HL-60/S4 treated with retinoic acid at 250 ng/mL for 4 days and 3 days (cell line): ENCODE data around the gene AARS2.

ENCODE experiments used
- in situ Hi-C: fragments of 300-500 bp; cut with MboI; formaldehyde crosslinking; loops from 2 replicates; pipeline ENCODE4 v1.7.0; 2022; ENCODE audit warnings: low sequenced_read_pairs

The AARS2 gene

DNA sequence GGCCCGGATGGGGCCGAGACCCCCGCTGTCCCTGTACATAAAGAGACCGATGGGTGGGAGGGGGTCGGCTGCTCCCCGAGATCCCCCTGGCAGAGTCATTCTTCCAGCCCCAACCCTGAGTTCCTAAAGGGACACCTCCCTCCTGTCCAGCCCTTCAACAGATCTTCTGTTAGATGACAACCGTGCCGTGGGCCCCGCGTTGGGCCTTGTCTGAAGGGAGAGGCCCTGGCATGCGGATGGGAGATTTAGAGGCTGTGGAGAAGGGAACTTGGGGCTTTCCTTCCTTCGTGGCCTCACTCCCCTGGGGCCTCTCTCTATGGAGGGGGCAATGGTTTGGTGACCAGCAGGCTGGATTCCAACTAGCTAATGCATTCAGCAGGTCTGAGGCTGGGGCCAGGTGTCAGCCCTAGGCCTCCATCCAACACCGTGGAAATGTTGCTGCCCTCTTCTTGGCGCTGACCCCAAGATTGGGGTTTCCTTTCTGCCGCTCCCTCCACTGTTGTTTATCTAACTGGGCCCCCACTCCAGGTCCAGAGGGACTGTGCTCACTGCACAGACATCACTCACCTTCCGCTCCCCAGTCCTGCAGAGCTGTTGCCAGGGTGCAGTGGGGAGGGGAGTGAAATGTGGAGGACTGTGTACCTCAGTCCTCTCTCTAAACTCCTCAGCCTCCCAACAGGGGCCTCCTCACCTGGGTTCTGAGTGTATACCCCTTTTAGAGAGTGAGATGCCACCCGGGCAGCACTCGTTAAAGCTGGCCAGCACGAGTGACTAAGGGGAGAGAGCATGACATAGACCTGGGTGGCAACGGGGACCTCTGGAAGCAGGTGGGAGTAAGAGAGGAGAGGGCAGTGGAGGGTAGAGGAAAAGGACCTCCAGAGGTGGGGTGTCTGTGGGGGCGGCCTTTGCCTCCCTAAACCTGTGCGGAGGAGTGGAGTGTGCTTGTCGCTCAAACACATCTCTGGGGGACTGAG is 36.2 kb downstream of the AARS2 start:
- in situ Hi-C loops = no loop called here

DNA sequence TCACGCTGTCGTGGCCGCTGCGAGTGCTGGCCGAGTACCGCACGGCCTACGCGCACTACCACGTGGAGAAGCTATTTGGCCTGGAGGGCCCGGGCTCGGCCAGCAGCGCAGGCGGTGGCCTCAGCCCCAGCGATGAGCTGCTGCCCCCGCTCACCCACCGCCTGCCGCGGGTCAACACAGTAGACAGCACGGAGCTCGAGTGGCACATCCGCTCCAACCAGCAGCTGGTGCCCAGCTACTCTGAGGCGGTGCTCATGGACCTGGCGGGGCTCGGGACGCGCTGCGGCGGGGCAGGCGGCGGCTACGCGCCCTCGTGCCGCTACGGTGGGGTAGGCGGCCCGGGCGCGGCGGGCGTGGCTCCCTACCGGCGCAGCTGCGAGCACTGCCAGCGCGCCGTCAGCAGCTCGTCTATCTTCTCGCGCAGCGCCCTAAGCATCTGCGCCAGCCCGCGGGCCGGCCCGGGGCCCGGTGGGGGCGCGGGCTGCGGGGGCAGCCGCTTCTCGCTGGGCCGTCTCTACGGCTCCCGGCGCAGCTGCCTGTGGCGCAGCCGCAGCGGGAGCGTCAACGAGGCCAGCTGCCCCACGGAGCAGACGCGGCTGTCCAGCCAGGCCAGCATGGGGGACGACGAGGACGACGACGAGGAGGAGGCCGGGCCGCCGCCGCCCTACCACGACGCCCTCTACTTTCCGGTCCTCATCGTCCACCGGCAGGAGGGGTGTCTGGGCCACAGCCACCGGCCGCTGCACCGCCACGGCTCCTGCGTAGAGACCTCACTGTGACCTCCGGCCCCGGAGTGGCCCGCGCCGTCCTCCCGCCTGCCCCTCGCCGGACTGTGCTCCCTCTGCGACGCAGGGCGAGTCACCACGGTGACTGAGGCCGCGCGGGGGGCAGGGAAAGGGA is 37.1 kb downstream of the AARS2 start:
- in situ Hi-C loops = no loop called here

DNA sequence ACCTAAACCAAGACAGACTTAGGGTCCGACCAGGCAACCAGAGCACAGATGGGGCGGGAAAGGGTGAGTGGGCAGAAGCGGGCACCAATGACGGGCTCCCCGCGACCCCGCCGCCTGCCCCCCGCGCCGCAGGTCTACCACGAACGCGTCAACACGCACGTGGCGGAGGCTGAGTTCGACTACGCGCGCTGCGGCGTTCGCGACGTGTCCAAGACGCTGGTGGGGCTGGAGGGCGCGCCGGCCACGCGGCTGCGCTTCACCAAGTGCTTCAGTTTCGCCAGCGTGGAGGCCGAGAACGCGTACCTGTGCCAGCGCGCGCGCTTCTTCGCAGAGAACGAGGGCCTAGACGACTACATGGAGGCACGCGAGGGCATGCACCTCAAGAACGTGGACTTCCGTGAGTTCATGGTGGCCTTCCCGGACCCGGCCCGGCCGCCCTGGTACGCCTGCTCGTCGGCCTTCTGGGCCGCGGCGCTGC is 37.8 kb downstream of the AARS2 start:
- in situ Hi-C loops = no loop called here

DNA sequence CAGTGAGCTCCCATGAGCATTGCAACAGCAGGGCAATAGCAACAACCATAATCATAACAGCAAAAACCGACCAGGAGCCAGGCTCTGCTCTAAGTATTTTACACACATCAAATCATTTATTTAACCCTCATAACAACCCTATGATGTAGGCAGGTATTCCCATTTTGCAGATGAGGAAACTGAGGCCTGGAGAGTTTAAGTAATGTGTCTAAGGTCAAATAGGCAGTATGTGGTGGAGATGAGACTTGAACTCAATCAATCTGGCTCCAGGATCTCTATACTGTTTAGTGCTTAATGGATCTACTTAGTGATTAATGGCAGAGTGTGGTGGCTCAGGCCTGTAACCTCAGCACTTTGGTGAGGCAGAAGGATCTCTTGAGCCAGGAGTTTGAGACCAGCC is 39.5 kb downstream of the AARS2 start:
- in situ Hi-C loops = no loop called here

DNA sequence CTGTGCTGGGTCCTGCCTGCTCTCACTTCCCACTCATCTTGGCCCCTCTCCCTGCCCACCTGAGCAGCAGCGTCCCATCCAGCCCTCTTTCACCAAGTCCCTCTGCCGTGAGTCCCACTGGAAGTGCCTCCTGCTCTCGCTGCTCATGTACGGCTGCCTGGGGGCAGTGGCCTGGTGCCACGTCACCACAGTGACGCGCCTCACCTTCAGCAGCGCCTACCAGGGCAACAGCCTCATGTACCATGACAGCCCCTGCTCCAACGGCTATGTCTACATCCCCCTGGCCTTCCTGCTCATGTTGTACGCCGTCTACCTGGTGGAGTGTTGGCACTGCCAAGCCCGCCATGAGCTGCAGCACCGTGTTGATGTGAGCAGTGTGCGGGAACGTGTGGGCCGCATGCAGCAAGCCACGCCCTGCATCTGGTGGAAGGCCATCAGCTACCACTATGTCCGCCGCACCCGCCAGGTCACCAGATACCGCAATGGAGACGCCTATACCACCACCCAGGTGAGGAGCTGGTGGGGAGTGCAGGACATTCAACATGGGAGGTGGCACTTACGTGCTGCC is 40.1 kb downstream of the AARS2 start:
- in situ Hi-C loops = no loop called here

DNA sequence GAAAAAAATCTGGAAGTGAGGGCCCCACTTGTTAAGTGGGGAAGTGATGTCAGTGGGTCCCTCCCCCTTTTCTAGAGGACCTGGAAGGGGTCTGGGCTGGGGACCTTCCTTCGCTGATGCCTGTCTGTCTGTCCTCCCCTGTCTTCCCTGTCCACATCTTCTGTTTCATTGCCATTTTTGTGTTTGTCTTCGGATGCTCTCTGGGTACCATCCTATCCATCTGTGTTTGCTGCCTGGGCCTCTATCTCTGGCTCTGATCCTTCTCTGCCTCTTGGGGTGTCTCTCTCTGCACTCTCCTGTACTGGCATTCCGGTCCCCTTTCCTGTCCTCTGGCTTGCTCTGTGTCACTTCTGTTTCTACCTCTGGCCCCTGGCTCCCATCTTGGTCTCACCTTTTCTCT is 40.6 kb downstream of the AARS2 start:
- in situ Hi-C loops = no loop called here

DNA sequence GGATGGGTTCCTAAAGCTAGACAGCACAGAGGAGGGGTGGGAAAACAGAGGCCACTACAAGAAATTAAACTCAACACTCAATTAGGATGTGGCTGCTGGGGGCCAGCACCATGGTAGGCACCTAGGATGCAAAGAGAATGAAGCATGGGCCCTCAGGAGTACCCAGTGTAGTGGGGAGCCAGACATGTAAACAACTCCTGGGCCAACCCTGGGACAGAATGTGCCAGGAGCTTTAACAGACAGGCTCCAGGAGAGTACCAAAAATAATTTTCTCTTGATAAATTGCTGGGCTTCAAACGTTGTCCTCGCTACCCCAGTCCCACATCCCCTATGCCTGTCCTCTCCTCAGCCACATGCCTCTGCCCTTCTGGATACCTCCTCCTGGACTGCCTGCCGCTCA is 41.2 kb downstream of the AARS2 start:
- in situ Hi-C loops = no loop called here

DNA sequence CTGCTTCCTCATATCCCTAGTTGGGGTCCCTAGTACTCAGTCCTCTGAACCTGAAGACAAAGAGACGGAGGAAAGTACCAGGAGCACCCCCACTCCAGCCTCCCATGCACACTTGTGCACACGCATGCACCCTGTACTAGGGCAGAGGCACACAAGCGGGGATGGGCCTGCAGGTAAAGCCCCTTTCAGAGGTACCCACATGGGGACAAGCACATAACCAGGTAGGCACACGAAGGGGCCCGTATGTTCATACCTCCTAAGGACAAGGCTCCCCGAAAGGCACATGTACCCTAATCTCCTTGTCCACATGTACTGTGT is 41.8 kb downstream of the AARS2 start:
- in situ Hi-C loops = no loop called here

DNA sequence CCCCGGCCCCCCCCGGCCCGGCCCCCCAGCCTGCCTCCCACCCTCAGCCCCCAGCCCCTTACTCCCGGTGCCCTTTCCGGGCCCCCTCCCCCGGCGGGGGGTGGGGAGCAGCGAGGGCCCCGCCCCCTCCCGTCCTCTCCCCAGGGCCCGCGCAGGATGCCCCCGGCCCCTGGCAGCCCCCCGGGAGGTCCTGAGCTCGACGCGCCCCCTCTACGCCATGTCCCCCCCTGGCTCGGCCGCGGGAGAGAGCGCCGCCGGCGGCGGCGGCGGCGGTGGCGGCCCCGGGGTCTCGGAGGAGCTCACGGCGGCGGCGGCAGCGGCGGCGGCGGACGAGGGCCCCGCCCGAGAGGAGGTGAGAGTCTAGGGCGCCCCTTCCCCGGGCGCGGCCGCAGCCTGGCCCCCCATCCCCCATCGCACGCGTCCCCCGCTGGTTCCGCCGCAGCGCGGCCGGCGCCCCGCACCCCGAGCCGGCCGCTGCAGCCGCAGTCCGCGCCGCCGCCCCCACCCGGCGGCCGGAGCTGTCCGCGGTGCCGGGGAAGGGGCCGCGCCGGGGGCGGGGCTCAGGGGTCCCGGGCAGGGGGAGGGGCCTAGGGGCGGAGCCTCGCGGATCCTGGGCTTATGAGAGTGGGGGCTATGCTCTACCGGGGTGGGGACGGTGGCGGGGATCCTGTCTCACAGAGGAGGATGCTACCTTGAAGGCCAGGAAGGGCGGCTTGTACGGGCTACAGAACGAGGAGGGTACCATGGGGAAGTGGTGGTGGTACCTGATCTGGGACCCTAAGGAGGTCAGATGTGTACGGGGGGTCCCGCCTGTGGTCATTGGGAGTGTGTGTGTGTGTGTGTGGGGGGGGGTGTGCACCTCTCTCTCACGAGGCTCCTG is 42.4 kb downstream of the AARS2 start:
- in situ Hi-C loops = no loop called here

DNA sequence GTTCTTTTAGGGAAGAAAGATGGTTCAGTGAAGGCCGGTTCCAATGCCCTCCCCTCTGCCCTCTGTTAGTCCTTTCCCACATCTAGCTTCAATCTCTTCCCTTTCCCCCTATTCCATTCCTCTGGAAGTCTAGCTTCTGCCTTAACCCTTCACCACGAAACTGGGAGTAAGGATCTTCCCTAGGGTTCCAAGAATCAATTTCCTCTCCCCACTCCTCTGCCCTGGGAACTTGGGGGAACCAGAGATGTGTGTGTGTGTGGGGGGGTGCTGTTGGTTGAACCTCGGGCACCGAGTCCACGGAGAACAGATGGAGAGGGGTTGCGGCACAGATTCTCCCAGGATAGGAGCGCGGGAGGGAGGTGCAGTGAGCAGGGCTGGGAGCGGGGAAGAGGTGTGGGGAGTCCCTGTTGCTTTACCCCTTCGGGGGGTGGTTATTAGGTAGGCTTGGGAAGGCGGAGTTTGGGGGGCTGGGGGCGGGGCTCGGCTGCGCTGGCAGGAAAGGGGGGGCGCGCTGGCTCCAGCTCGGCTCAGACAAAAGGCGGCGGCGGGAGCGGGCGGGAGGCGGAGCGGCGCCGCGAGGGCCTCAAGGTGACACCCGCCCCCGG is 43.1 kb downstream of the AARS2 start, which contains the start of gene TMEM151B:
TSS of gene TMEM151B (plus strand) at position 530 of the 605 bp plus-strand sequence. CDS start 293 bp downstream, outside the sequence.
- in situ Hi-C loops = no loop called here

DNA sequence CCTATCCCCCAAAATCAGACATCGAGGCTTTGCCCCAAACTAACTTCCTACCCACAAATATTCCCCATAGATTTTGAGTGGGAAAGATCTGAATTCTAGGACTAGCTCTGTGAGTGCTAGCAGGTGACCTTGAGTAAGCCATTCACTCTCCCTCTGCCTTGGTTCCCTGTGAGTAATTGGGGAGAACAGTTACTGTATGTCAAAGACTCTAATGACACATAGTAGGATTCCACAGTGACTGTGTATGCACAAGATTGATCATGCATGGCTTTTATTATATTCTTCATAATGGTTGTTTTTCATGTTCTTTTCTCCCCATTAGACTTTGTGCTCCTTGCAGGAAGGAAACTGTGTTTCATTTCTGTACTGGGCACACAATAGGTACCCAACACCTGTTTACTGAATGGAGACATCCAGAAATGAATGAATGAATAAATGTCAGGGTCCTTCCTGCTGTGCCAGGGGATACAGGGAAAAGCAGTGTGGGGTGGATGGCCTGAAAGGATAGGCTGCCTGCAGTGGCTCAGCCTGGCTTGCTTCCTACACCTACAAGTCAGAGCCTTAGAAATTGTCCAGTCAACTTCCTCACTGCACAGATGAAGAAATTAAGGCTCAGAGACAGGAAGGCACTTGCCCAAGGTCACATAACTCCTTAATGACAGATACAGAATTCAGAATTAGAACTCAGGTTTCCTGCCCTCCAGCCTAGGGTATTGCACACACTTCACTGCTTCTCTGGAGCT is 43.8 kb downstream of the AARS2 start:
- in situ Hi-C loops = no loop called here

DNA sequence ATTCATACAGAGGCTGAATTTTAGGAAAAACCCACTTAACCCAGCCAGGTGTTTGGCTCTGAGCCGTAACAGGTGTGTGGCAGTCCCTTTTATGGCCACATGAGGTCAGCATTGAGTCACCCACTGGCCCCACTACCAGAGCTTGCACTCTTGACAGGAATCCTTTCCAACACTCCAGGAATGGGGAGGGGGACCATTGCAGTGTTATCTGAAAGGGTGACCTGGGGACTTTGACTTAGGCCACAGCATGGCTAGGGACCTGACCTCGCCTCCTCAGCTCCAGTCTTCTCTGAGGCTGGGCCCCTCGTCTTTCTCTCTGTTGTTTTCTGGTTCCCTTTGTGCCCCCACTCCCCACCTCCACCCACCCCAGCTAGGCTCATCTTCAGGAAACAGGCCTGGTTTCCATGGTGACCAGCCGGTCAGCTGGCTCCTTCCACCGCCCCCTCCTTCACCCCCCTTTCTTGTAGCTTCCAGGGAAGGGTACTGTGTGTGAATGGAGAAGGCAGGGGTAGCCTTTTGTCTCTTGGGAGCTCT is 45.0 kb downstream of the AARS2 start:
- in situ Hi-C loops = no loop called here

DNA sequence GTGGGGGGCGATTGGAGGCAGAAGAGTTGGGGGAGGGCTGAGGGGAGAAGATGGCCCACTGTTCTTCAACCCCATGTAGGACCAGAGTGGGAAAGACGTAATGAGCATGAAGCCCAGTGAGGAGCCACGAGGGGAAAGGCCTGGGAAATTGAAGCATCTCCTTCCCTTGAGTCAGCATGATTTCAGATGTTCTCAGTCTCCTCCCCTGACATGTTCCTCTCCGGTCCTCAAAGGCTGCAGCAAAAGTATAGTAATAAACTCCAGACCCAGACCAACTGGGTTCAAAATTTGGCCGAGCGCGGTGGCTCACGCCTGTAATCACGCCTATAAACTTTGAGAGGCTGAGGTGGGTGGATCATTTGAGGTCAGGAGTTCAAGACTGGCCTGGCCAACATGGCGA is 45.9 kb downstream of the AARS2 start:
- in situ Hi-C loops = no loop called here

DNA sequence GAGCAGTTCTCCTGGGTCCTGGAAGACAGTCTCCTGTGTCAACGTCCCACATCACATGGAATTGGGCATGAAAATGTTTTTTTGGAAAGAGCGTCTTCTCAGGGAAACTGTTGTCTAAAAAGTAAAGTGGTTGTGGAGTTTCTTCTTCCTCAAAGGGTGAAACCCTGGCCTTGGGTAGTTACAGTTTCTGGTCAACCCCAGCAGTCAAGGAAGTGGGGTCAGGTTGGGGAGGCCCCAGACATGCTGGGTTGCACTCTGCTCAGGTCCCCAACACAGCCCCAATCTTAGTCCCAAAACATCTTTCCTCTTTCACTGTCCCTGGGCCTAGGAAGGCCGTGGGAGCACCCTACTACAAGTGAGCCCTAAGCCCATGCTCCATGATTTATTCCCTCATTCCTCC is 46.8 kb downstream of the AARS2 start:
- in situ Hi-C loops = no loop called here

DNA sequence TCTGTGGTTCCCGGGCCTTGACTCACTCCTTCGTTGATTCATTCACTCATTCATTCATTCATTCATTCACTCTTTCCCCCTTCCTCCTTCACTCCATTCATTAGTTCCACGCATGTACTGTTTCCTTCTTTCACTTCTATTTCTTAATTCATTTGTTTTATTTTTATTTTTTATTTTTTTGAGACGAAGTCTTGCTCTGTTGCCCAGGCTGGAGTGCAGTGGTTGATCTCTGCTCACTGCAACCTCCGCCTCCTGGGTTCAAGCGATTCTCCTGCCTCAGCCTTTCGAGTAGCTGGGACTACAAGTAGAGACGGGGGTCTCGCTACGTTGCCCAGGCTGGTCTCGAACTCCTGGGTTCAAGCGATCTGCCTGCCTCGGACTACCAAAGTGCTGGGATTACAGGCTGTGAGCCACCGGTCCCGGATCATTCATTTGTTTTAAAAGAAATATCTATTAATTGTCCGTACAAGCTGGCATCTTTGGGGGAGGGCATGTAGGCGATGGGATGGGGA is 47.4 kb downstream of the AARS2 start:
- in situ Hi-C loops = no loop called here

DNA sequence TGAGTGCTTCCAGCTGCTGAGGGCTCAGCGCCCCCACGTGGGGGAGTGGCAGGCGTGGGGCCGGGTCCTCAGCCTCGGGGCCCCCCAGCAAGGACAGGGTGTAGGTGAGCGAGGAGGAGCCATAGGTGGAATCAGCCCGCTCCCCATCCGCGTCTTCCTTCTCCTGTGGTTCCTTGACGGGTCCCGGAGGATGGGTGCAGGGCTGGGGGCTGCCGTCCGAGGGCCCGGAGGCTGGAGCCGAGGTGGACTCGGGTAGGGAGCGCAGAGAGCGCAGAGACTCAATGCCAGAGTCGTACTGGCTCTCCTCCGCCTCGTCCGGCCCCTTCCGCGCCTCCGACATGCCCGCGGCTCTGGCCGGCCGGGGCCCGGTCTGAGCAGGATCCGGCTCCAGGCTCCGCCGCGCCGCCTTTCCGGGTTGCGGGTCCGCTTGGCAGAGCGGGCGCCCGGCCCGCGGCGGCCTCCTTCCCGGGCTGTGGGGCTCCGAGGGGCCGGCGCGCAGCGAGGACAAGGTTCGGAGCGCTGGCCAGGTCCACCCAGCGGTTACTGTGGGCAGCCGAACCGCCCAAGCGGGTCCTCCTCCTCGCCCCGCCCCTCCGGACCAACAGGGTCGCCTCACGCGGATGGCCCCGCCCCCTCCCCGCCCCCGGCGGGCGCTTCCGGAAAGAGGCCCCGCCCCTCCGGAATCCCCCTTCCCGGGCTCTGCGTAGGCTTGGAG is 48.0 kb downstream of the AARS2 start, which contains the start of gene NFKBIE:
TSS of gene NFKBIE (minus strand) at position 545 of the 715 bp plus-strand sequence. CDS start at position 340, 205 bp downstream.
- in situ Hi-C loops = no loop called here

DNA sequence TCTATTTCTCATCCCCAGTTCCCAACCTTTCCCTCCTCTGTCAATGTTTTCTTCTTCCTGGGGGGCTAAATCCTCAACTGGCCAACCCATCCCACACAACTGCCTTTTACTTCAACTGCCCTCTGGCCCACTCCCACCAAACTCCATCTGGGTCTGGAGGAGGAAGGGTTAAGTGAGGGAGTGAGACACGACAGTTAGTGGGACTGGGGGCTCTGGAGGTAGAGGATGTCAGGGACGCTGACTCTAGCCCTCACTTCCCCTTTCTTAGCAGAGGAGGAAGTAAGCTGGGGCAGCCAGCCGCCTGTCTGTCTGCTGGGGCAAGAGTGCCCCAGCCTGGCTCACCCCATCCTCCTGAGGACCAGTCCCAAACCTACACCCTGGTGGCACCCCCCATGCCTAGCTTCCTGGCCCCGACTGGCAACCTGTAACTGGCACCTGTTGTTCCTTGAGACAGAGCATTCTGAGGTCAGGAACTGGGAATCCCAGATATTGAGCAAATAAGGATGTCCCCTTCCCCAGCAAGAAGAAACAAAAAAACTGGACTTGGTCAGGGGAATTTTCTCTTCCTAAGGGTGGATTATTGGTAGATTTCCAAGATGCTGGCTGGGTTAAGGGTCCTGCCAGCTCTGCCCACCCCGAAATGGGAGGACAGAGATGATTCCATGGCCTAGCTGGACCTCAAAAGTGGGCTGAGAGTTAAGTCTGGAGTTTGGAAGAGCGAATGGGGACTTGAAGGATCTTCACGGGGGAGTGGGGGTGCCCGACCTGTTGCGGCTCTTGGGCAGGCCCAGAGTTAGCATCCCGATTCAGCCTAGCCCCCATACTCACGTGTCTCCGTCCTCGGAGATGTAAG is 48.8 kb downstream of the AARS2 start:
- in situ Hi-C loops = no loop called here
